Activated CD8-positive, alpha-beta T cell treated with anti-CD3 and anti-CD28 coated beads, Interleukin-2, amount 10 ng/mL, durations not matched to agents 7 days and 5 days (primary cell): ENCODE data around the gene EID3. TPM values are rescaled to one million over a fixed set of nuclear protein-coding genes. Genes with fewer than 3 reads are reported as not detected.
"Not testable (repeated sequence)": the region's sequence is repeated elsewhere in the genome, so short reads cannot be mapped to it uniquely, and the experiment has no call there.

Experiments
- ATAC-seq: fragments of 150-1000 bp; cut with Tn5 transposase; one replicate; pipeline ENCODE4 v1.10.0; 2021; ENCODE audit warnings: moderate library complexity
- CTCF ChIA-PET: fragments of 350-600 bp; sonication (Branson Sonifier 250); formaldehyde crosslinking; loops from one replicate; lab custom pipeline; 2021; ENCODE audit warnings: antibody characterized with exemption; lab: Charles Lee
- POLR2A ChIA-PET: fragments of 350-600 bp; sonication (Branson Sonifier 250); formaldehyde crosslinking; loops from one replicate; lab custom pipeline; 2021; ENCODE audit warnings: antibody characterized with exemption; lab: Charles Lee
- DNase-seq: peaks from one replicate; pipeline ENCODE4 v3.0.0-alpha.2; 2020
- H3K27ac Mint-ChIP-seq: one replicate; pipeline ENCODE4 v1.8.0; 2021; ENCODE audit warnings: mild to moderate bottlenecking, mixed read lengths
- H3K27me3 Mint-ChIP-seq: one replicate; pipeline ENCODE4 v1.8.0; 2021; ENCODE audit warnings: low read depth, mixed read lengths
- H3K36me3 Mint-ChIP-seq: one replicate; pipeline ENCODE4 v1.8.0; 2021; ENCODE audit warnings: low read depth, mixed read lengths
- H3K4me1 Mint-ChIP-seq: one replicate; pipeline ENCODE4 v1.8.0; 2021; ENCODE audit warnings: low read depth, mixed read lengths
- H3K4me3 Mint-ChIP-seq: one replicate; pipeline ENCODE4 v1.8.0; 2021; ENCODE audit warnings: mild to moderate bottlenecking, mixed read lengths
- H3K9me3 Mint-ChIP-seq: one replicate; pipeline ENCODE4 v1.8.0; 2022; ENCODE audit warnings: mixed read lengths; ENCODE audit not compliant: insufficient read depth
- total RNA-seq, 2 experiments: library from RNA; stranded (reverse); gene quantifications; one replicate each; pipeline ENCODE4 v1.2.3, GENCODE V29; 2021

EID3 gene
- total RNA-seq, 2 experiments from 2014 or later = 7.2 to 7.8 TPM

DNA sequence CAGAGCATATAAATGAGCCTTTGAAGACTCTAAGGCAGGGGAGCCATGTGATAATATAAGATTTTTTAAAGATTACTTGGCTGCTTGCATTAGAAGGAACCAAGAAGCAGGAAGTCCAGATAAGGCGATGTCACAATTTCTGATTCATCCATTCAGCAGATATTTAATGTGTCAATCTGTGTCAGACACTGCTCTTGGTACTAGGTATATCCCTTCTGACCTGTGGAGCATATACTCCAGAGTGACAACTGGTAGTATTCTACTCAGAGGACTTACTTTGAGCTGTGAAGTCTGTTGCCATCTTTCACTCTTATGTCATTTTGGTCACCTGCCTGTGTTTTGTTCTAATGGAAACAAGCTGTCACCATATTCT, 10.7 kb downstream of the EID3 start:
- Mint-ChIP-seq H3K27me3 (no peaks in the 10 kb centered on the region), H3K27ac (peak overlapping the region; percentile 33), H3K4me3 (no peak overlapping the region), H3K4me1 (peaks cover 11% of the 10 kb centered on the region), H3K36me3 (peaks cover 51% of the 10 kb centered on the region), H3K9me3 (no peaks in the 10 kb centered on the region)
- DNase-seq = no peak
- POLR2A ChIA-PET = no interaction called here
- CTCF ChIA-PET = interaction anchor here (1.6 kb wide), 1 partner anchor 11 kb away, joined by 3 read pairs; the partner anchor contains the start of gene EID3
- ATAC-seq = no peak

DNA sequence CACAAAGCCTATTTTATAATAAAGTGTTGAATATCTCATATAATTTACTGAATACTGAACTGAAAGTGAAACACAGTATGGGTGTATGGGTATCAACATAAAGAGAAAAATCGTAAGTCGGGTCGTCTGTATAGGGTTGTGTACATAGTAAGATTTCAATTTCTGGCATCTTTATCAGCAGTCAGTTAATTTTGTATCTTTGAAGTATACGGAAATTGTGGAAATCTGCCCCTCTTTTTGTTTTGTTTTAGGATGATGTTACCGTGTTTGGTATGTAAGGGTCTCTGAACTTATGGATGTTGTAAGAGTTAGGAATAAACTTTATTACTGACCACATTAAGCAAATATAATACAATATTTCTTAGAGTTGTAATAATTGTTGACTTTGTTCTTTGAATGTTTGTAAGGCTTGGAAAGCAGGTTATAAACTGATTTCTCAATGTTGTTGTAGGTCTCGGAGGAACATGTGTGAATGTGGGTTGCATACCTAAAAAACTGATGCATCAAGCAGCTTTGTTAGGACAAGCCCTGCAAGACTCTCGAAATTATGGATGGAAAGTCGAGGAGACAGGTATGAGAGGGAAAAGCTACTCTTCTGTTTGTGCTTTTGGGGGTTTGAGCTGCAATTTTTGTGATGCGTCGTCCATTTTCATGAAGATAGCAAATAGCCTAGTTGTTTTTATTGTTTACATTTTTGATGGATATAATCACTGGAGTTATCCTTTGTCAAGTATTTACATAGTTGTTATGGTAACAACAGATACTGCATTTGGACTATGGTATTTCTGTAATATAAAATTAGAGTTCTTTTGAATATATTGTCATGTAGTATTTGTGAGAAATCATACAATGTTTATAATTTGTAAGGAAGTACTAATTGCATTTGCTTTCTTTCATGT, 12.0 kb downstream of the EID3 start:
- no peak for ATAC-seq
- Mint-ChIP-seq H3K9me3 (no peaks in the 10 kb centered on the region), H3K4me1 (peaks cover 4% of the 10 kb centered on the region), H3K36me3 (peaks cover 56% of the 10 kb centered on the region), H3K4me3 (no peak overlapping the region), H3K27ac (peak overlapping the region; percentile 56), H3K27me3 (no peaks in the 10 kb centered on the region)
- ChIA-PET CTCF (interaction anchor here (0.9 to 1.3 kb wide), 2 partner anchors 28 to 43 kb away, joined by 3 to 5 read pairs; no protein-coding TSS in a partner anchor), POLR2A (no interaction called here)
- DNase-seq = no peak

DNA sequence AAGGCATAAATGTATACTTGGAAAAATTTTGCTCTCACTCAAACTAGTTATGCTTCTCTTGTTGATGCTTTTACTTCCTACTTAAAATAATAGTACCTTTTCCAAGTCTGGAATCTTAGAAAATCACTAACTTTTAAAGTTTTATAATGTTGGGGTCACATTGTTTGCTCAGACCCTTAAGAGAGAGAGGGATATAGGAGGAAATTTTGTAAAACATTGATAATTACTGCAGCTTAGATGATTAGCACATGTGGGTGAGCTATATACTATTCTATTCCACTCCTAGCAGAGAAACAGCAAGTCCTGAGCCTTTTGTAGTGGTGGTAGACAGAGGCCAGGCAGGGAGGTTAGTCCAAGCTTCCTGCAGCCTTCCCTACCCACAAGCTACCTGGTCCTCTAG, 13.4 kb downstream of the EID3 start:
- H3K4me1 Mint-ChIP-seq = peaks cover 4% of the 10 kb centered on the region
- no peaks in the 10 kb centered on the region for H3K27me3 Mint-ChIP-seq
- no peak for DNase-seq
- ChIA-PET CTCF (no interaction called here), POLR2A (interaction anchor here (0.7 kb wide), 1 partner anchor 162 kb away, joined by 3 read pairs; no protein-coding TSS in a partner anchor)
- no peak overlapping the region for H3K27ac Mint-ChIP-seq
- peaks cover 59% of the 10 kb centered on the region for H3K36me3 Mint-ChIP-seq
- ATAC-seq = no peak
- H3K4me3 Mint-ChIP-seq = no peak overlapping the region
- H3K9me3 Mint-ChIP-seq = no peaks in the 10 kb centered on the region

DNA sequence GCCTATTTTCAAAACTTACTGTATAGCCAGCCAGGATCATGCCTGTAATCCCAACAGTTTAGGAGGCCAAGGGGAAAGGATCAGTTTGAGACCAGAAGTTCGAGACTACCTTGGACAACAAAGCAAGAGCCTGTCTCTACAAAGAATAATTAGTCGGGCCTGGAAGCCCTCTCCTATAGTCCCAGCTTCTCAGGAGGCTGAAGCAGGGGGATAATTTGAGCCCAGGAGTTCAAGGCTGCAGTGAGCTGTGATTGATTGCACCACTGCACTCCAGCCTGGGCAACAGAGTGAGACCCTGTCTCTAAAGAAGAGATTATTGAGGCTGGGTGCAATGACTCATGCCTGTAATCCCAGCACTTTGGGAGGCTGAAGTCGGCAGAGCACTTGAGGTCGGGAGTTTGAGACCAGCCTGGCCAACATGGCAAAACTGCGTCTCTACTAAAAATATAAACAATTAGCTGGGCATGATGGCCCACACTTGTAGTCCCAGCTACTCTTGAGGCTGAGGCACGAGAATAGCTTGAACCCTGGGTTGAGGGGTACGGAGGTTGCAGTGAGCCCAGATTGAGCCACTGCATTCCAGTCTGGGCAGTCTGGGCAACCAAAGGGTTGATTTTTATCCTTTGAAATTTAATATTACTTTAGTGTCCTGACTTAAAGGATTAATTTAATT, 14.1 kb downstream of the EID3 start:
- Mint-ChIP-seq H3K4me3 (no peak overlapping the region), H3K27me3 (no peaks in the 10 kb centered on the region), H3K36me3 (peaks cover 55% of the 10 kb centered on the region), H3K27ac (no peak overlapping the region), H3K4me1 (peaks cover 4% of the 10 kb centered on the region), H3K9me3 (no peaks in the 10 kb centered on the region)
- ATAC-seq = no peak
- ChIA-PET POLR2A (no interaction called here), CTCF (no interaction called here)
- DNase-seq = no peak

DNA sequence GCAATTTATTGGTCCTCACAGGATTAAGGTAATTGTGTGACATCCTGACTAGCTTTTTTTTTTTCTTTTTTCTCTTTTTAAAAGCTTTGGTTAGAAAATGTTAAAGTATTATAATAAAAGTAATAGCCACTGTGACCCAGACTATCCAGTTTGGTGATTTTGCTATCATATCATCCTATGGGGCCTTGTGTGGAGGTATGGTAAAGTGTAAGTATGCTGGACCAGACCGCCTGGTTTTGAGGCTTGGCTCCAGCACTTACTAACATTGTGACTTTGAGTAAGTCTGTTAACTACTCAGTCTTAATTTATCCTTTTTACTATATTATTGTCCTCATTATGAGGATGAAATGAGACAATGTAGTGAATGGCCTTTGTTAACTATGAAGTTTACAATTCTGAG, 15.5 kb downstream of the EID3 start:
- POLR2A ChIA-PET = interaction anchor here (0.7 kb wide), 1 partner anchor 9 kb away, joined by 3 read pairs; no protein-coding TSS in a partner anchor
- Mint-ChIP-seq H3K4me1 (peaks cover 3% of the 10 kb centered on the region), H3K27ac (no peak overlapping the region), H3K4me3 (no peak overlapping the region), H3K9me3 (no peaks in the 10 kb centered on the region), H3K36me3 (peaks cover 53% of the 10 kb centered on the region), H3K27me3 (no peaks in the 10 kb centered on the region)
- CTCF ChIA-PET = no interaction called here
- ATAC-seq (no peak), DNase-seq (no peak)

DNA sequence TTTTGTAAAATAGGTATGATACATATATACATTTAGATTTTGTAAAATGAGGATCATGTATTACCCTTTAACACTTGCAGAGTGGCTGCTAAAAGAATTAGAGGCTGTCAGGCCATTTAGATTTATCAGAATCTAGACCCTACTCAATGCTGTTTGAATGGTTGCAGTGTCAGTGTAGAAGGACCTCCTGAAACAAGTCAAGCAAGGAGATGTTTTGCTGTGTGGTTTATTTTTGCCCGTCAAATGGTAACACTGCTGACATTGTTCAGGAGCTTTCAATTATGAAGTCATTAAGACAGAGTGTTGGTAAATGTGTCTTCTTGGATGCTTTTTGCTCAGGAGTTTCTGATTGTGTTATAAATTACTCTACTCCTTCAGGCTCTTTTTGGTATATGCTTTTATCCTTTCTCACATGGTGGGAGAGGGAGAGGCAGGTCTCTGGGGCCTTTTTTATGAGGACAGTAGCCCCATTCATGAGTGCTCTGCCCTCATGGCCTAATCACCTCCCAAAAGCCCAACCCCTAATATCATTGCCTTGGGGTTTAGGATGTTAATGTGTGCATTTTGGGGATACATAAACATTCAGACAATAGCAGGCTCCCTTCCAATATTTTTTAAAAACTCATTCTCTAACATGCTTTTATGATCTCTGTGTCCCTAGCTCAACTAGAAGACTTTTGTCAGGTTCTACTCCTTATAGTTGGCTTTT, 16.5 kb downstream of the EID3 start:
- no peak for ATAC-seq
- no peaks in the 10 kb centered on the region for H3K9me3 Mint-ChIP-seq
- H3K4me1 Mint-ChIP-seq = peaks cover 1% of the 10 kb centered on the region
- ChIA-PET CTCF (no interaction called here), POLR2A (no interaction called here)
- DNase-seq = no peak
- peaks cover 51% of the 10 kb centered on the region for H3K36me3 Mint-ChIP-seq
- H3K4me3 Mint-ChIP-seq = no peak overlapping the region
- peak overlapping the region; percentile 30 for H3K27ac Mint-ChIP-seq
- no peaks in the 10 kb centered on the region for H3K27me3 Mint-ChIP-seq

DNA sequence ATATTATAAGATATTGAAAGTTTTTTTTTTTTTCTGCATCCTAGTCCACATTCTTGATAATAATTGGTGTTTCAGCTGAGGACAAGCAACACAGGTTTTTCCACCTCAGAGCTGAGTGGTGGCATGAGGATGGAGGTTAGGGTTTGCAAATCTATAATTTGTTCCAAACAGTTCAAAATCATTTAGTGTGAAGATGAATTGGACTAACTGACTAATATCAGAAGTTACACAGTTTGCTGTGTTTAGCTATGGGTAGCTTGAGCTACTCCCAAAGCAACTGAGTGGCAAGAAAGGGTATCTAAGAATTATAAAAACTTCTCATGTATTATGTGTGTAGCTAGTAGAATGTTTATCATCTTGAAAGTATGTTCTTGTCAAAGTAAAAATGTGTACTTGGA, 17.1 kb downstream of the EID3 start:
- peaks cover 45% of the 10 kb centered on the region for H3K36me3 Mint-ChIP-seq
- no peak overlapping the region for H3K27ac Mint-ChIP-seq
- no peak for DNase-seq
- ChIA-PET POLR2A (no interaction called here), CTCF (no interaction called here)
- no peak for ATAC-seq
- no peak overlapping the region for H3K4me3 Mint-ChIP-seq
- H3K9me3 Mint-ChIP-seq = no peaks in the 10 kb centered on the region
- no peaks in the 10 kb centered on the region for H3K27me3 Mint-ChIP-seq
- H3K4me1 Mint-ChIP-seq = no peaks in the 10 kb centered on the region

DNA sequence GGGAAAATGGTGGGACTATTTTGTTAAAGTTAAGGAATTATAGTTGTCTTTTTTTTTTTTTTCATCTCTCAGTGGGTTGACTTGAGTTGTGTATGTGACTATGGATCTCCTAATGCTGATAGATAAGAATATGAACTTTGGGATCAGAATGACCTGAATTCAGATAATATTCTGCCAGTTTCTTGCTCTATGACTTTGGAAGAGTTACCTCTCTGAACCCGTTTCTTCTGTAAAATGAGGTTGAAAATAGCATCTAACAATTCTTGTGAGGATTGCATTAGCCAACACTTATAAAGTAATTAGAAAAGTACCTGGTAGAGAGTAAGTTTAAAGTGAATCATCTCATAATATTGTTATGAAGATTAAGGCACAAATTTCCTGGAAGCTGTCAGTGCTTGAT, 18.4 kb downstream of the EID3 start:
- H3K27ac Mint-ChIP-seq = no peak overlapping the region
- CTCF ChIA-PET = no interaction called here
- ATAC-seq (no peak), DNase-seq (no peak)
- POLR2A ChIA-PET = no interaction called here
- H3K4me3 Mint-ChIP-seq = no peak overlapping the region
- no peaks in the 10 kb centered on the region for H3K4me1 Mint-ChIP-seq
- H3K36me3 Mint-ChIP-seq = peaks cover 42% of the 10 kb centered on the region
- H3K27me3 Mint-ChIP-seq = no peaks in the 10 kb centered on the region
- no peaks in the 10 kb centered on the region for H3K9me3 Mint-ChIP-seq

DNA sequence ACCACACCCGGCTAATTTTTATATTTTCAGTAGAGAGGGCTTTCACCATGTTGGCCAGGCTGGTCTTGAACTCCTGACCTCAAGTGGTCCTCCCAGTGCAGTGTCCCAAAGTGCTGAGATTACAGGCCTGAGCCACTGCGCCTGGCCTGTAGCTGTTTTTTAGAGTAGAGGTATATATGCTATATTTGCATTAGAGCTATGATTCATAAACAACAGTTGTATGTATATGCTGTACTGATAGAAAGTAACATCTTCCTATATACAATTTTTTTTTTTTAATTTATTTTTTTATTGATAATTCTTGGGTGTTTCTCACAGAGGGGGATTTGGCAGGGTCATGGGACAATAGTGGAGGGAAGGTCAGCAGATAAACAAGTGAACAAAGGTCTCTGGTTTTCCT, 19.0 kb downstream of the EID3 start:
- CTCF ChIA-PET, POLR2A ChIA-PET, H3K27ac Mint-ChIP-seq, DNase-seq, H3K4me1 Mint-ChIP-seq, H3K4me3 Mint-ChIP-seq, H3K9me3 Mint-ChIP-seq, ATAC-seq, H3K27me3 Mint-ChIP-seq: not testable (repeated sequence)
- H3K36me3 Mint-ChIP-seq = peaks cover 47% of the 10 kb centered on the region

DNA sequence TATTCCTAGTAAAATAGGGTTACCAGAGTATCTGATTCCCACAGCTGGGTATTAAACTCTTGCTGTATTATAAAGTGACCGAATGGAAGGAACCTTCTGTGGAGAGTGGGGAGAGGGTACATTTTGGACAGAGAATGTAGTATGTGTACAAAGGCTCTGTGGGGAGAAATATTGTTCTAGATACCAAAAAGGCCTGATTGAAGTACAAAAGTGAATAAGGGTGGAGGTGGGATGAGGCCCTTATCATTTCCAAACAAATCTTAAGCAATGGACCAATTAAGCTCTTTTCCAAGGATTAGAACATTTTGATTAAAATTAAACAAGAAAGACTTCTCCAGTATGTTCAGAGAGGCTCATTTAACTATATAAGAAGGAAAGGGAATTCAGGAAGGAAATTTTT, 20.4 kb downstream of the EID3 start:
- Mint-ChIP-seq H3K36me3 (peaks cover 48% of the 10 kb centered on the region), H3K4me3 (no peak overlapping the region), H3K27ac (no peak overlapping the region), H3K27me3 (no peaks in the 10 kb centered on the region), H3K9me3 (no peaks in the 10 kb centered on the region), H3K4me1 (no peaks in the 10 kb centered on the region)
- CTCF ChIA-PET = no interaction called here
- POLR2A ChIA-PET = no interaction called here
- ATAC-seq = no peak
- no peak for DNase-seq

DNA sequence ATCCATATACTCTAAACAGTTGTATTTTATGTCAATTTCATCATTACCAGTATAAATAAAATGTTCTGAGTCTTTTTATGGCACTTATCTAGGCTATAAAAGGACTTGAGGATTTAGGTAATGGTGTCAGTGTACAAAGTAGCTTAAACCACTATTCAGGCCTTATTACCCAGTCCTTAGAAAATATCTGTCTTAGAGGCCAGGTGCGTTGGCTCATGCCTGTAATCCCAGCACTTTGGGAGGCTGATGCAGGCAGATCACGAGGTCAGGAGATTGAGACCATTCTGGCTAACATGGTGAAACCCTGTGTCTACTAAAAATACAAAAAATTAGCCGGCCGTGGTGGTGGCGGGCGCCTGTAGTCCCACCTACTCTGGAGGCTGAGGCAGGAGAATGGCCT, 24.7 kb downstream of the EID3 start:
- DNase-seq, H3K9me3 Mint-ChIP-seq, H3K27me3 Mint-ChIP-seq, H3K4me3 Mint-ChIP-seq, H3K27ac Mint-ChIP-seq, ATAC-seq, POLR2A ChIA-PET, H3K4me1 Mint-ChIP-seq: not testable (repeated sequence)
- CTCF ChIA-PET = interaction anchor here (1.0 kb wide), 1 partner anchor 219 kb away, joined by 3 read pairs; no protein-coding TSS in a partner anchor
- H3K36me3 Mint-ChIP-seq = peaks cover 36% of the 10 kb centered on the region
